ENCODE measurements around the gene CD200.

The CD200 gene

DNA sequence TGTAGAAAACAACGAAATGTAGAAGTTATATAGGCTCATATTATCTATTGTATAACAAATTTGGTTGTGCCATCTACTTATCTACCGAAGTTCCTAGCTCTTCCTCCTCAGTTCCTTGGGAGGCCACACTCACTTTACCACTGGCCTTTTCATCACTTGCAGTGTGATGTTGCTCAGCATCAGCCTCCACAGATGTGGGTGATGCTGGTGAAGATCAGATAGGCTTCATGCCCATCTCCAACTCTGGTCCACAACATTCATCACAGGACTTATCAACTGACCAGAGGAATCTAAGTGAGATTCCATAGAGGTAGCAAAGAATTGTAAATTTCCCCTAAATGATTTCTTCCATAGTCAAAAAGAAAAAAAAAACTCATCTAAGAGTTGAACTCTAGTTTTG is 8.4 kb downstream of the CD200 start:
- no peak for DNase-seq
- Mint-ChIP-seq H3K4me1 (peaks cover 17% of the 10 kb centered on the region), H3K36me3 (ENCODE audit: low read depth) (peaks cover 80% of the 10 kb centered on the region), H3K27me3 (ENCODE audit: low read depth, poor library complexity) (no peaks in the 10 kb centered on the region), H3K9me3 (peaks cover 26% of the 10 kb centered on the region), H3K27ac (no peak overlapping the region), H3K4me3 (no peak overlapping the region)
- TF ChIP-seq, protein P1, sequence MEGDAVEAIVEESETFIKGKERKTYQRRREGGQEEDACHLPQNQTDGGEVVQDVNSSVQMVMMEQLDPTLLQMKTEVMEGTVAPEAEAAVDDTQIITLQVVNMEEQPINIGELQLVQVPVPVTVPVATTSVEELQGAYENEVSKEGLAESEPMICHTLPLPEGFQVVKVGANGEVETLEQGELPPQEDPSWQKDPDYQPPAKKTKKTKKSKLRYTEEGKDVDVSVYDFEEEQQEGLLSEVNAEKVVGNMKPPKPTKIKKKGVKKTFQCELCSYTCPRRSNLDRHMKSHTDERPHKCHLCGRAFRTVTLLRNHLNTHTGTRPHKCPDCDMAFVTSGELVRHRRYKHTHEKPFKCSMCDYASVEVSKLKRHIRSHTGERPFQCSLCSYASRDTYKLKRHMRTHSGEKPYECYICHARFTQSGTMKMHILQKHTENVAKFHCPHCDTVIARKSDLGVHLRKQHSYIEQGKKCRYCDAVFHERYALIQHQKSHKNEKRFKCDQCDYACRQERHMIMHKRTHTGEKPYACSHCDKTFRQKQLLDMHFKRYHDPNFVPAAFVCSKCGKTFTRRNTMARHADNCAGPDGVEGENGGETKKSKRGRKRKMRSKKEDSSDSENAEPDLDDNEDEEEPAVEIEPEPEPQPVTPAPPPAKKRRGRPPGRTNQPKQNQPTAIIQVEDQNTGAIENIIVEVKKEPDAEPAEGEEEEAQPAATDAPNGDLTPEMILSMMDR (IDR thresholded peaks at IDR 0.05) = no peak

DNA sequence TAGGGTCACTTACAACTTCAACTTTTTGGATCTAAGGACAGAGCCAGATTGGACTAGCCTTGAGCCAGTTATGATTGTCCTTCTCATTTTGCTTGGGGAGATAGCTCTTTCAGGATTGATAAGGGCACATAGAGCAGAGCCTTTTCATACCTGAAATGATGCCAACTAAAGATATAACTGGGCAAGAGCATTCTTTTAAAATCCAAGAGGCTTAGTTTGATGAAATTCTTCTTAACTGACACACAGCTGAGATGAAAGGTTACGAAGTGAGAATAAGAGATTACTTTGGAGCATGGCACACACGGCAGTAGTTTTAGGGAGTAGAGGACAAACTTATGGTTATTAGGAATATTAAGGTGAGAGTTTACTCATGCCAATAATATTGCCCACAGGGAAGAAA is 12.7 kb downstream of the CD200 start:
- H3K27me3 Mint-ChIP-seq (ENCODE audit: low read depth, poor library complexity) = no peaks in the 10 kb centered on the region
- H3K36me3 Mint-ChIP-seq (ENCODE audit: low read depth) = peaks cover 92% of the 10 kb centered on the region
- H3K27ac Mint-ChIP-seq = no peak overlapping the region

DNA sequence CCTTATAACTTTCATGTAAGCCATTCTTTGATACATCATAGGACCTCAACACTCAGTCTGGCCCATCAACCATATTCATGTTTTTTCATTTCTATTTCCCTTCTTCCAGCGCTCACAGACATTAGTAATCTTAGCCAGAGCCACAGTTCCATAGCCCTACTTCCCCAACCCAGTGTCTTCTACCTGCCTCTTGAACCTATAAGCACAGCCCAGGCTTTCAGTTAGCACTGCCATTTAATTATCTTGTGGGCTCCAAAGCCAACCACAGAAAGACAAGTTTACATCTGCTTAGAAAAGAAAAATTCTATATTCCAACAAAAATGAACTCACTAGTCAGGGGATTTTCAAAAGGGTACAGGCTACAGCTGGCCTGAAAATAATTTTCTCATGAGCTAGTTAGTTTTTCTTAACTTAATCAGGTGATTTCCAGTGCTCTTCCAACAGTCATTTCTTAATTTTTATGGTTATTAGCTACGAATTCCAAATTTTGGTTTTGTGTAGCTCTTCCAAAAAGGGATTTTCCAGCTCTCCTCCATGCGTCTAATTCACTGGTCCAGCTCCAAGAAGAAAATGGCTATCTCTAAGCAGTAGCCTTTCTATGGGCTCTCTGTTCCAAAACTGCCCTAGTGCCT is 13.7 kb downstream of the CD200 start:
- Mint-ChIP-seq H3K36me3 (ENCODE audit: low read depth) (peaks cover 89% of the 10 kb centered on the region), H3K27ac (no peak overlapping the region), H3K4me1 (peaks cover 25% of the 10 kb centered on the region), H3K4me3 (no peak overlapping the region), H3K27me3 (ENCODE audit: low read depth, poor library complexity) (no peaks in the 10 kb centered on the region), H3K9me3 (peaks cover 24% of the 10 kb centered on the region)
- no peak for DNase-seq
- TF ChIP-seq, protein P1 (IDR thresholded peaks at IDR 0.05) = no peak

More for the DNA sequence above, 12.7 kb downstream of the CD200 start:
- H3K9me3 Mint-ChIP-seq = peaks cover 26% of the 10 kb centered on the region
- H3K4me3 Mint-ChIP-seq = no peak overlapping the region
- peaks cover 16% of the 10 kb centered on the region for H3K4me1 Mint-ChIP-seq
- no peak for DNase-seq
- TF ChIP-seq, protein P1 (IDR thresholded peaks at IDR 0.05) = no peak

DNA sequence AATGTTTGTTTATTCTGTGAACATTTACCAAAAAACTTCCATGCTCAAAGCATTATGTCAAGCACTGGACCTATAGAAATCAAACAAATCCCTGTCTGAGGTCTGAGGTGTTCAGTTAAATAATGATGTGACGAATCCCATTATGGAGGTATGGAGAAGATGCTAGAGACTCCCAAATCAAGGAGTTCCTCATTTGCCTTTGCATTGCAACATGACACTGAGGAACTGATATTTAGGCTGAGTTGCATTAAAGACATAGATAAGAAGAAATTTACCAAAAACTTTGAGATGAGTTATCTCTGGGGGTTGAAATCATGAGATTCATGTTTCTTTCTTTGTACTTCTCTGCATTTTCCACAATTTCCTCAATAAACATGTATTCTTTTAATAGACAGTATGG is 16.0 kb downstream of the CD200 start:
- H3K9me3 Mint-ChIP-seq = peaks cover 6% of the 10 kb centered on the region
- DNase-seq = no peak
- H3K27me3 Mint-ChIP-seq (ENCODE audit: low read depth, poor library complexity) = no peaks in the 10 kb centered on the region
- H3K27ac Mint-ChIP-seq = no peak overlapping the region
- H3K4me1 Mint-ChIP-seq = peaks cover 48% of the 10 kb centered on the region
- H3K4me3 Mint-ChIP-seq = no peak overlapping the region
- peaks cover 88% of the 10 kb centered on the region for H3K36me3 Mint-ChIP-seq (ENCODE audit: low read depth)
- TF ChIP-seq, protein P1 (IDR thresholded peaks at IDR 0.05) = no peak

DNA sequence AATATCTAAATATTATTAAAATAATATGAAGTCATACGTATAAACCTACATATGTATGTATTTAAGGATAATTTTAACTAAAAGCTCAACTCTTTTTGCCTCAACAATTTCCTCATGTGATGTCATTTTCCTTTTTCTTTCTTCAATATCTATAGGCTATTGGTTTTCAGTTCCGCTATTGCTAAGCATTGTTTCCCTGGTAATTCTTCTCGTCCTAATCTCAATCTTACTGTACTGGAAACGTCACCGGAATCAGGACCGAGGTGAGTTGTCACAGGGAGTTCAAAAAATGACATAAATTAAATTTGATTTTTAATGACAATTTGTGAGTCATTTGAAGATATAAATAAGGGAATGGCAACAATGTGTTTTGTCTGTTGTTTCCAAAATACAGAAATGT is 16.6 kb downstream of the CD200 start:
- Mint-ChIP-seq H3K36me3 (ENCODE audit: low read depth) (peaks cover 88% of the 10 kb centered on the region), H3K4me1 (peaks cover 54% of the 10 kb centered on the region), H3K27me3 (ENCODE audit: low read depth, poor library complexity) (no peaks in the 10 kb centered on the region), H3K27ac (no peak overlapping the region), H3K4me3 (no peak overlapping the region), H3K9me3 (peaks cover under 1% of the 10 kb centered on the region)
- TF ChIP-seq, protein P1 (IDR thresholded peaks at IDR 0.05) = no peak
- no peak for DNase-seq
